Gastroesophageal sphincter (tissue), 3 donors: ENCODE data around the gene ADAM23.

Source experiments
- POLR2A ChIP-seq, 2 donors: fragments of 450-650 bp; IDR thresholded peaks; one replicate each; pipeline ENCODE4 v1.6.1; 2017; ENCODE audit warnings: antibody characterized with exemption in 2 of 2, mild to moderate bottlenecking in 2 of 2, moderate library complexity in 1 of 2
- POLR2AphosphoS5 ChIP-seq: sonication (generic); formaldehyde crosslinking; IDR thresholded peaks from one replicate; pipeline ENCODE4 v1.6.1; 2017; ENCODE audit warnings: antibody characterized with exemption
- TF ChIP-seq, protein P1 (sequence below), 4 experiments: fragments of 200-600 bp in 2 of 4; fragments of 450-650 bp in 2 of 4; sonication (generic) in 1 of 4; IDR thresholded peaks; one replicate each; pipeline ENCODE4 v1.5.1; 2017 to 2019; ENCODE audit warnings: antibody characterized with exemption in 4 of 4, mild to moderate bottlenecking in 2 of 4, moderate library complexity in 2 of 4

DNA sequence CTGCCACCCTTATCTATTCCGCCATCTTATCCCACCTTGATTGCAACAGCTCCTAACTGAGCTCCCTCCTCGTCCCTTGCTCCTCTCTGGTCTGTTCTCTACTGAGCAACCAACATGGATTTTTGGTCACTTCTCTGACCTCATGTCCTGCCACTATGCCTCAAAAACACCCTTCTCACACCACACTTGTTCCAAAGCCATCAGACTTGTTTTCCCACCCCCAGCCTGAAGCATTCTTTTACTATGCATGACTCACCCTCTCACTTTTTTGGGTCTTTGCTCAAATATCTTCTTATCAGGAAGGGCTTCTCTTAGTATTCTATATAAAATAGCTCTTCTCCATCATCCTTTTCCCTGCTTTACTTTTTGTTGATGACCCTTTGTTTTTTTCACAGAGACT lies 196.3 kb downstream of the ADAM23 start:
- TF ChIP-seq, protein P1, sequence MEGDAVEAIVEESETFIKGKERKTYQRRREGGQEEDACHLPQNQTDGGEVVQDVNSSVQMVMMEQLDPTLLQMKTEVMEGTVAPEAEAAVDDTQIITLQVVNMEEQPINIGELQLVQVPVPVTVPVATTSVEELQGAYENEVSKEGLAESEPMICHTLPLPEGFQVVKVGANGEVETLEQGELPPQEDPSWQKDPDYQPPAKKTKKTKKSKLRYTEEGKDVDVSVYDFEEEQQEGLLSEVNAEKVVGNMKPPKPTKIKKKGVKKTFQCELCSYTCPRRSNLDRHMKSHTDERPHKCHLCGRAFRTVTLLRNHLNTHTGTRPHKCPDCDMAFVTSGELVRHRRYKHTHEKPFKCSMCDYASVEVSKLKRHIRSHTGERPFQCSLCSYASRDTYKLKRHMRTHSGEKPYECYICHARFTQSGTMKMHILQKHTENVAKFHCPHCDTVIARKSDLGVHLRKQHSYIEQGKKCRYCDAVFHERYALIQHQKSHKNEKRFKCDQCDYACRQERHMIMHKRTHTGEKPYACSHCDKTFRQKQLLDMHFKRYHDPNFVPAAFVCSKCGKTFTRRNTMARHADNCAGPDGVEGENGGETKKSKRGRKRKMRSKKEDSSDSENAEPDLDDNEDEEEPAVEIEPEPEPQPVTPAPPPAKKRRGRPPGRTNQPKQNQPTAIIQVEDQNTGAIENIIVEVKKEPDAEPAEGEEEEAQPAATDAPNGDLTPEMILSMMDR (IDR thresholded peaks at IDR 0.05), result no peak
- TF ChIP-seq POLR2A (IDR thresholded peaks at IDR 0.05) (no peak), POLR2AphosphoS5 (no peak)
